Progenitor cell of endocrine pancreas (in vitro differentiated cells): ENCODE results near the gene MACROD2. TPM values are rescaled to one million over a fixed set of nuclear protein-coding genes. Genes with fewer than 3 reads are reported as not detected.

ENCODE experiments used
- DNase-seq: peaks from one replicate; pipeline ENCODE4 v3.0.0; 2021; ENCODE audit warnings: low spot score; ENCODE audit not compliant: unreplicated experiment
- H3K27ac Mint-ChIP-seq: 2 replicates; pipeline ENCODE4 v1.8.0; 2021; ENCODE audit warnings: mild to moderate bottlenecking, moderate library complexity, mixed read lengths
- H3K27me3 Mint-ChIP-seq: 2 replicates; pipeline ENCODE4 v1.8.0; 2021; ENCODE audit warnings: mixed read lengths
- H3K36me3 Mint-ChIP-seq: 2 replicates; pipeline ENCODE4 v1.8.0; 2022; ENCODE audit warnings: mixed read lengths; ENCODE audit not compliant: insufficient read depth
- H3K4me1 Mint-ChIP-seq: 2 replicates; pipeline ENCODE4 v1.8.0; 2021; ENCODE audit warnings: low read depth, mixed read lengths
- H3K4me3 Mint-ChIP-seq: 2 replicates; pipeline ENCODE4 v1.8.0; 2021; ENCODE audit warnings: low read depth, mild to moderate bottlenecking, moderate library complexity, mixed read lengths
- H3K9me3 Mint-ChIP-seq: 2 replicates; pipeline ENCODE4 v1.8.0; 2021; ENCODE audit warnings: low read depth, mixed read lengths
- CTCF ChIP-seq: fragments of 200-600 bp; sonication (generic); IDR thresholded peaks from one replicate; pipeline ENCODE4 v1.5.0; 2021; ENCODE audit warnings: antibody characterized with exemption, mild to moderate bottlenecking; ENCODE audit not compliant: unreplicated experiment
- total RNA-seq: library from RNA; stranded (reverse); gene quantifications from 2 replicates; pipeline ENCODE4 v1.2.1, GENCODE V29; 2021

The MACROD2 gene
- total RNA-seq, 1 donor from 2014 or later: 7.6 TPM

GRCh38 chr20:14820771-14821170 is 825.5 kb downstream of the MACROD2 start:
- Mint-ChIP-seq H3K36me3 (peaks cover 3% of the 10 kb centered on the region), H3K4me3 (no peak overlapping the region), H3K9me3 (peaks cover 12% of the 10 kb centered on the region), H3K4me1 (peaks cover 8% of the 10 kb centered on the region), H3K27me3 (no peaks in the 10 kb centered on the region), H3K27ac (no peak overlapping the region)
- no peak for TF ChIP-seq CTCF
- DNase-seq: no peak

- H3K27me3 Mint-ChIP-seq: no peaks in the 10 kb centered on the region
- H3K4me1 Mint-ChIP-seq: peaks cover 12% of the 10 kb centered on the region
- peaks cover 3% of the 10 kb centered on the region for H3K36me3 Mint-ChIP-seq
- H3K27ac Mint-ChIP-seq: no peak overlapping the region
- no peak overlapping the region for H3K4me3 Mint-ChIP-seq
- H3K9me3 Mint-ChIP-seq: peaks cover 12% of the 10 kb centered on the region
- no peak for DNase-seq
- no peak for TF ChIP-seq CTCF
Measured at GRCh38 chr20:14821251-14821650, 825.9 kb downstream of the MACROD2 start.

GRCh38 chr20:14824996-14825395 is 829.7 kb downstream of the MACROD2 start:
- TF ChIP-seq CTCF: no peak
- H3K9me3 Mint-ChIP-seq: peaks cover 1% of the 10 kb centered on the region
- no peak overlapping the region for H3K4me3 Mint-ChIP-seq
- no peak overlapping the region for H3K27ac Mint-ChIP-seq
- H3K4me1 Mint-ChIP-seq: peaks cover 24% of the 10 kb centered on the region
- peaks cover under 1% of the 10 kb centered on the region for H3K36me3 Mint-ChIP-seq
- no peaks in the 10 kb centered on the region for H3K27me3 Mint-ChIP-seq
- no peak for DNase-seq

- H3K4me3 Mint-ChIP-seq: no peak overlapping the region
- H3K4me1 Mint-ChIP-seq: peaks cover 30% of the 10 kb centered on the region
Measured at GRCh38 chr20:14826543-14827313, 831.4 kb downstream of the MACROD2 start.

GRCh38 chr20:14828459-14828858 is 833.1 kb downstream of the MACROD2 start:
- DNase-seq: no peak
- Mint-ChIP-seq H3K27ac (no peak overlapping the region), H3K27me3 (no peaks in the 10 kb centered on the region), H3K4me3 (no peak overlapping the region), H3K9me3 (no peaks in the 10 kb centered on the region), H3K36me3 (no peaks in the 10 kb centered on the region), H3K4me1 (peaks cover 30% of the 10 kb centered on the region)
- TF ChIP-seq CTCF: no peak

More at GRCh38 chr20:14826543-14827313, 831.4 kb downstream of the MACROD2 start:
- no peak overlapping the region for H3K27ac Mint-ChIP-seq
- DNase-seq: no peak
- no peaks in the 10 kb centered on the region for H3K9me3 Mint-ChIP-seq
- no peaks in the 10 kb centered on the region for H3K27me3 Mint-ChIP-seq
- no peak for TF ChIP-seq CTCF
- H3K36me3 Mint-ChIP-seq: no peaks in the 10 kb centered on the region
